ENCODE data around the gene ARHGEF4. TPM values are rescaled to one million over a fixed set of nuclear protein-coding genes. Genes with fewer than 3 reads are reported as not detected.
A peak's percentile ranks its signal among the peaks of the same experiment; 100 is the strongest.

ARHGEF4 gene
- total RNA-seq, 1 experiment from 2014 or later, result 21.8 TPM

- TF ChIP-seq E2F4 (CRISPR knock-in tag; IDR thresholded peaks at IDR 0.05; ENCODE audit: borderline replicate concordance, low read depth) (no peak), NFE2L1 (CRISPR knock-in tag; IDR thresholded peaks at IDR 0.05) (no peak), TEAD1 (CRISPR knock-in tag; IDR thresholded peaks at IDR 0.05) (peak; percentile 79), ZNF281 (CRISPR knock-in tag; IDR thresholded peaks at IDR 0.05) (no peak), FOXK1 (CRISPR knock-in tag; IDR thresholded peaks at IDR 0.05) (peak; percentile 50; the same call in 1 of the 2 replicates), JAZF1 (CRISPR knock-in tag; IDR thresholded peaks at IDR 0.05) (no peak), ZNF671 (CRISPR knock-in tag; IDR thresholded peaks at IDR 0.05) (0 out of 2 replicates have a peak, but pooled peaks have one; percentile 14), FOXP4 (CRISPR knock-in tag; IDR thresholded peaks at IDR 0.05) (peak; percentile 92; the same call in 1 of the 2 replicates), STAT6 (CRISPR knock-in tag; conservative IDR thresholded peaks at IDR 0.05; ENCODE audit: low read depth) (0 out of 2 replicates have a peak, but pooled peaks have one; percentile 61), USF1 (CRISPR knock-in tag; IDR thresholded peaks at IDR 0.05) (peak; percentile 91), JUN (CRISPR knock-in tag; IDR thresholded peaks at IDR 0.05) (0 out of 2 replicates have a peak, but pooled peaks have one; percentile 13)
Measured at GRCh38 chr2:131093006-131093695, 256.4 kb downstream of the ARHGEF4 start, which contains the start of gene FAM168B (continued).

- no peak for DNase-seq (ENCODE audit: low spot score)
- no peak for TF ChIP-seq KAT7 (CRISPR knock-in tag; IDR thresholded peaks at IDR 0.05; ENCODE audit: borderline replicate concordance)
- TF ChIP-seq ZNF219 (CRISPR knock-in tag; IDR thresholded peaks at IDR 0.05; ENCODE audit: borderline replicate concordance), result 0 out of 2 replicates have a peak, but pooled peaks have one; percentile 6
- TF ChIP-seq SMAD4 (CRISPR knock-in tag; IDR thresholded peaks at IDR 0.05), result no peak
- TF ChIP-seq ZSCAN18 (CRISPR knock-in tag; IDR thresholded peaks at IDR 0.05), result no peak
- no peak for TF ChIP-seq ZNF512 (CRISPR knock-in tag; IDR thresholded peaks at IDR 0.05; ENCODE audit: borderline replicate concordance)
- TF ChIP-seq USF1 (CRISPR knock-in tag; IDR thresholded peaks at IDR 0.05), result peak; percentile 9; the same call in 1 of the 2 replicates
Measured at GRCh38 chr2:131093696-131094462, 257.2 kb downstream of the ARHGEF4 start.

More at GRCh38 chr2:131093696-131094462, 257.2 kb downstream of the ARHGEF4 start:
- Mint-ChIP-seq H3K4me1 (peaks cover 7% of the 10 kb centered on the region), H3K9me3 (no peaks in the 10 kb centered on the region), H3K27ac (peak overlapping the region; percentile 95), H3K4me3 (peak overlapping the region; percentile 91), H3K27me3 (ENCODE audit: low read depth) (no peaks in the 10 kb centered on the region), H3K36me3 (peaks cover 16% of the 10 kb centered on the region)
- ATAC-seq, result peak; percentile 65
- ChIA-PET CTCF (interaction anchor here (0.7 to 1.8 kb wide), 6 partner anchors 9 to 173 kb away, joined by 3 to 5 read pairs (median 4); partner anchors contain the start of gene PLEKHB2), POLR2A (interaction anchor here (0.6 to 2.6 kb wide), 8 partner anchors 10 to 249 kb away, joined by 3 to 15 read pairs (median 3); partner anchors contain the start of gene PLEKHB2)
